ENCODE data around the gene DNAJC15.
A peak's percentile ranks its signal among the peaks of the same experiment; 100 is the strongest.

The DNAJC15 gene

DNA sequence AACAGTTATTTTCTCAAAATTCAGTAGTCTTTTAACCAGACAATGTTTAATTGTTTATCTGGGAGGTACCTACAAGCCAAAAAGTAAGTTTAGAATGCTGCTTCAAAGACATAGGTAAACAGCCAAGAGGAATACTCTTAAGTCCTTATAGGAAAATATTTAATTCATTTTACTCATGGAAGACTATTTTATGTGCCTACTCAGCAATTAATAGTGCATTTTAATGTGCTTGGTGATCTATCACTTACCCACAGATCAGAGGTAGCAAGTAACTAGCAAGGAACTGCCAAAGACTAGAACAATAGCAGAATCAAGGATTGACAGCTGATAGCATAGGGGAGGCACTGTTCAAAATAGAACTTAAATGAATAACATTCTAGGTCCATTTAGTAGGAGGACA, 60.4 kb downstream of the DNAJC15 start:
- no peak for DNase-seq (ENCODE audit: low spot score)

DNA sequence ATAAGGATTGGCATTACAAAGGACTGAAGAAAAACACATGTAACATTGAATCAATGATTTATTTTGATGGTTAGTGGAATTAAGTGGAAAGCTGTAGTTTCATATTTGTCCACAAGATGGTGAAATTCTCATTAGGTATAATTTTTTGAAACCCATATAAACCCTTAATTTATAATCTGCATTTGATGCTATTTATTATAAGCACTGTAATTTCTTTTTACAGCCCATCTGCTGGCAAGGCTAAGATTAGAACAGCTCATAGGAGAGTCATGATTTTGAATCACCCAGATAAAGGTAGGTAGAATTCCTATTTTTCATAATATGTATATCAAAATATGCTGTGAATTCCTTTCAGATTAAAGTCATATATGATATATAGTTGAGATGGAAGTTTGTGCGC, 62.2 kb downstream of the DNAJC15 start:
- peak; percentile 58 for DNase-seq (ENCODE audit: low spot score)

DNA sequence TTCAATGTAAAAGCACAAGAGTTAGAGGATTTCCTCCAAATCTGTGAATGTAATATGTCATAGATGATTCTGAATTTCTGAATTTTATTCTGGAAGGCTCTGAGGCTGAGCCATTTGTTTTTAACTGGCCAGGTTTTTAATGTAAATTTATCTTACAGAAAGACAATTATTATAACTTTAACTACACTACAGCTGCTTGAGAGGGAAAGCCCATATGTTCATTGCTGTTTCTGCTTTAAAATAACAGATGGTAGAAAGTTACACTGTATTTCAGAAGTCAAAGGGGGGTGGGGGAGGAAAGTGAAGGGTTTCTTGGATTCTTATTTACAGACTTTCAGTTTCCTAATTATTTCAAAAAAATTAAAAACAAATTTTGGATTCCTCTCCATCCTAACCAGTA, 62.8 kb downstream of the DNAJC15 start:
- no peak for DNase-seq (ENCODE audit: low spot score)

DNA sequence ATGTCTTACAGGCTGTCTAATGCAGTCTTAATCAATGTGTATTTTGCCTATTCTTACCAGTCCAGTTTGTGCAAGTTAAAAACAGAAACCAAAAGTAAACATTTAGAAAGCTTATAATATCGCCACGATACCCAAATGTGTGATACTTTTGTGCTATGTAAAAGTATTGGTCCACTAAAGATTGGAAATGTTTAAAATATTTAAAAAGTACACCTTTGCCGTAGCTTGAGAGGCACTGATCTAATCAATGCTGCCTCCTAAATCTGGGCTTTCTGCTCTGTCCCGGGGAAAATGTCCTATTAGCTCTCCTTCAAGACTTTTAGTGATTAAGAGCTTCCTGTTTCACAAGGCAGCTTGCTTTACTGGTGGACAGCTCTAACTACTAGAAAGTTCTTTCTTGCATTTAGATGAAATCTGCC, 64.7 kb downstream of the DNAJC15 start:
- no peak for DNase-seq (ENCODE audit: low spot score)

DNA sequence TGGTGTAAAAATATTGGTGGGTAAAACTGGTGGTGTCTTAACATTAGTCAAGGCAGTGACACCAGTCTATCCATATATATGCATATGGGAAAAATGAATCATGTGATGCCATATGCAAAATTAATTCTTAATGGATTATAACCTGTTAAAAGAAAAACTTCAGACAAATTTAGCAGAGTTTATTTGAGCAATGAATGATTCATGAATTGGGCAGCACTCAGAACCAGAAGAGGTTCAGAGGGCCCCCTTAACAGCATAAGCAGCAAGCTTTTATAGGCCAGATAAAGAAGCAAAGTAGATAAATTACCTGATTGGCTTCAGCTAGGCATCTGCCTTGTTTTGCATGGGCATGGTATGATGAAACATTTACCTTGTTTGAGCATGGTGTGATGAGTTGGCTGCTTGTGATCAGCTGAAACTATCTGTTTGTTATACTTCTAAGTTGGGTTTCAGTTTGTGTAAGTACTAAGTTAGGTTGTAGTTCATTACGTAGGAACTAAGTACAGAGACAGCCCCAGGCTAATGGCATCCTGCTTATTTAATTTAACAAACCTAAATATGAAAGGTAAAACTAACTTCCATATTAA, 66.6 kb downstream of the DNAJC15 start:
- no peak for DNase-seq (ENCODE audit: low spot score)

DNA sequence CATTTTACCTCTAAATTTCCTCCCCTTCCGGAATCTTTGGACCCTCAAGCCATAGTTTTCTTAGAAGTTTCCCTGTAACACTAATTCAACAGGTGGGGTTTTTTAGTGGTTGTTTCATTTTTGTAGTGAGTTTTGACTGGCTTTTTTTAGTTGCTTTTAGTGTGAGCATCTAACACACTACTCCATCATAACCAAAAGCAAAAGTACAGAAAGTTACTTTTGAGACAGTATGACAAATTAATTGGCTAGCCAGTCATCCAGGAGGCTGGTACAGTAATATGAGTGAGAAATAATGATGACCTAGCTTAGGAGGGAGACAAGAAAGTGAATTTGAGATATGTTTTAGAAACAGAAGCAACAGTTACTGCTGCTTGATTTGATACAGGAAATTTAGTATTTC, 71.5 kb downstream of the DNAJC15 start:
- DNase-seq (ENCODE audit: low spot score): no peak

DNA sequence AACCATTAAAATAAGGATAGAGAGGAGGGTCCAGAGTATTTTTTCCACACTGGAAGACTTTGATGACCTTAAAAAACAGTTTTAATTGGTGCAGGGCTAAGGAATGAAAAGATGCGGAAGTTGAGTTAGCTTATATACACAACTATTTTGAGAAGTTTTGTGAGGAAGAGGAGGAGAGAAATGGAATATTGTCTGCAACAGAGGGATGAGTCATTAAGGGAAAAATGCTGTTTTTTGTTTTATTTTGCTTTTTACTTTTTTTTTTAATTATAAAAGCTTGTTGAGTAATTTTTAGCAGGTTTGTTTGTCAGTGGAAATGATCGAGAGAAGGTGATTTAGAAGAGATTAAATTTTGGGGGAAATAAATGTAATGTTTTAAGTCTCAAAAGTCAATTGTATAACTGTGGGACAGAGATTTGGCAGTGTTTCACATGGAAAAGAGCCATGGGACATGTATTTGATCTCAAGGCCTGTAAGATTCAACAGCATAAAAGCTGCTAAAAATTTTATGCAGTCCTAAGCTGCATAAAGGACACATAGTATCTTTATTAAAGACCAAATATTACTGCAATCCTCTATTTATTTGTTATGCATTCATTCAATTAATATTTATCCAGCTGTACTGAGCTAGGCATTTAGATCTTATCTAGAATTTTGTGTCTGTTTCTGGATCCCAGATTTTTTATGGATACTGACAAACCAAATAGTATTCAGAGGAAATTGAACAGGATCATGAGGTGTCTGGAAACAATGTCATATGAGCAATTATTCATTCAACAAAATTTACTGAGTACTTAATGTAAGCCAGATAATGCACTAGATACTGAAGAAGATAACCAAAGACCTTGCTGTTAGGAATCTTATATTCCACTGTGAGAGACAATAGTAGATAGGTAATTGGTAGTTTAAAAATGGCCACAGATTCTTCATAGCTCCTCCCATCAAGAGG, 72.7 kb downstream of the DNAJC15 start:
- DNase-seq (ENCODE audit: low spot score): no peak

DNA sequence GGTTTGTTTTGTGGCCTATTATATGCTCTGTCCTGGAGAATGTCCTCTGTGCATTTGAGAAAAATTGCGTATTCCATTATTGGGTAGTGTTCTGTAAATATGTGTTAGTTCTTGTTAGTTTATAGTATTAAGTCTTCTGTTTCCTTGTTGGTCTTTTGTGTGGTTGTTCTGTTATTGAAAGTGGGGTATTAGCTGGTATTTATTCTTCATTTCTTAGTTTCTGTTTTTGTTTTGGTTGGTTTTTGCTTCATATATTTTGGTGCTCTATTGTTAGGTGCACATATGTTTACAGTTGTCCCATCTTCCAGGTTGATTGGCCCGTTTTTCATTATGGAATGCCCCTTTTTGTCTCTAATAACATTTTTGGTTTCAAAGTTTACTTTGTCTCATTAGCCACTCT, 77.3 kb downstream of the DNAJC15 start:
- no peak for DNase-seq (ENCODE audit: low spot score)

DNA sequence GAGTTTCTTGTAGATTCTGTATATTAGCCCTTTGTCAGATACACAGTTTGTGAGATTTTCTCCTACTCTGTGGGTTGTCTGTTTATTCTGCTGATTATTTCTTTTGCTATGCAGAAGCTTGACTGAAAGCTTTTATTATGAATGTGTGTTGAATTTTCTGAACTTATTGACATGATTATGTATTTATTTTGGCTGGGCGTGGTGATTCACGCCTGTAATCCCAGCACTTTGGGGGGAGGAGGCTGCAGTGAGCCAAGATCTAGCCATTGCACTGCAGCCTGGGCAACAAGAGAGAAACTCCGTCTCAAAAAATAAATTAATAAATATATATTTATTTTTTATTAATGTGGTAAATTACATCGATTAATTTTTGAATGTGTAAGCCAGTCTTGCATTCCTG, 78.9 kb downstream of the DNAJC15 start:
- DNase-seq (ENCODE audit: low spot score): no peak

DNA sequence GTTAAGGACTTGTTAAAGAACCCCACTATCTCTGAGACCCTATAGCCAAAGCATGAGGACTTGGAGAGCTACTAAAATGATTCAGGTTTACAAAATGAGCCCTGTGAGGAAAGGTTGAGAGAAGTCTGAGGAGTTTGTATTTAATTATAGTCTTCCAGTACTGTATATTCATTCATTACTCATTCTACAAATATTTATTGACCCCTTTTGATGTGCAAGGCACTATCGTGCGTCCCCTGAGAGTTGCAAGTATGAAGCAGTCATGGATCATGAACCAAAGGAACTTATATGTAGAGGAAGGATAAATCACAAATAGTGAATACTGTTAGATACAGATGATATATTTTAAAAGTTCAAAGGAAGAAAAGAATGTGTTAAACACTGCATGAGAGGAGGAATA, 84.4 kb downstream of the DNAJC15 start:
- no peak for DNase-seq (ENCODE audit: low spot score)

DNA sequence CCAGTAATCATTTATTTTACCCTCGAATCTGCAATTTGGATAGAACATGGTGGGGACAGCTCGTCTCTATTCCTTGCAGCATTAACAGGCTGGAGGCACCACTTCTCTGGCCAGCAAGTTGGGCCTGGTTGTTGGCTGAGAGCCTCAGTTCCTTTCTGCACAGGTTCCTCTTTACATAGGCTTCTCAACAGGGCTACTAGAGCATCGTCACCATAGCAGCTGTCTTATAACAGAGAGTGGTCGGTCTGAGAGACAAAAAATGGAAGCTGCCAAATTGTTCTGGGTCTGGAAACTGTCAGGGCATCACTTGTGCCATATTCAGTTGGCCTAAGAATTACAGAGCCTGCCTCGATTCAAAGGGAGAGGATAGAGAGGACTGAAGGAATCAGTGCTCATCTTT, 86.7 kb downstream of the DNAJC15 start:
- no peak for DNase-seq (ENCODE audit: low spot score)

DNA sequence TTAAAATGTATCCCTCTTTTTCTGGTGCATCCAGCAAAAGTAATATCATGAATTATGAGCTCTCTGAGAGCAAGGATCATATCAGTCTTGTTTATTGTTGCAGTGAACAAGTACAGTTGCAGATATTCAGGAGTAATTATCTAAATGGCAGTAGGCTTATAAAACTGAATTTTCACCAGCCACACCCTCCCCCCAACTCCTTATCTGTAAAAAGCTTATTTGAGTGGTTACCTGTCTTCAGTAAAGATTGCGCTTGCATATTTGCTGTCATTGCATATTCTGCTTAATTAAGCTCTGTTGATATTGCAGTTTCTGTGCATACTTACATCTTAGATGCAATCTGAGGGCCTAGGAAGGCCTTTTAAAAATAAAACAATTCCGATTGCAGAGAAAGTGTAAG, 87.3 kb downstream of the DNAJC15 start:
- DNase-seq (ENCODE audit: low spot score): no peak

DNA sequence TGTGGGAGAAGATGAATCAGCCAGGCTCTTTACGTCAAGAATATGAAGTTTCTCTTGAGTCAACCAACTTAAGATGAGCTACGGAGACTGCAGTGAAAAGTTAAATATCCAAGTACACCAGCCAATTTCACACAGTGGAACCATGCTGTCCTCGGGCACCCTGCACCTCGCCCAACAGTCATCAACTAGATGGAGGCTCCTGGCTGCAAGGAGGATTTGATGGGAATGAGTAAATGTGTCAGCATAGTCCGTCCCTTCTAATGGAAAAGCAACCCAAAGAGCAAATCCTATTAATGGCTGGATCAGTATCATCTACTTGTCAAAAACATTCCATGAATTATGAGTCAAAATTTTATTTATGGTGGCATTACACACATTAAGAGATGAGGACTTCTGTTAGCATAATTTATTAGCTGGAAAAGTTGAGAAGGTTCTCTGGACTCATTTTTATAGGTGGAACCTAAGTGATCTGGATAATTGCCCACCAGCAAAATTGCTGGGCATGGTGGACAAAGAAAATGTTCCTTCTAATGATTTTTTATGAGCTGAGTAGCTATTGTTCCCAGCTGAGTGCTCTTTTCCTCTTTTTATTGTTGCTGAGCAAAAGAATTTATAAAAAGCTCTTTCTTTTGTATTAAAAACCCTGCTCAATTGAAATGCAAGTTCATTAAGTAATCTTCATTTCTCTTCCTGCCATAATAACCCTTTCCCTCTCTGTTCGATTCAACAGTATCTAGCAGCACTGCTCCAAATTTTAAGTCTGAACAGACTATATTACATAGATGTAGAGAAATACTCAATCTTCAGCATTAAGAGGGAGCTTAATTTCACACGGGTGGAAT, 88.4 kb downstream of the DNAJC15 start:
- DNase-seq (ENCODE audit: low spot score): no peak

DNA sequence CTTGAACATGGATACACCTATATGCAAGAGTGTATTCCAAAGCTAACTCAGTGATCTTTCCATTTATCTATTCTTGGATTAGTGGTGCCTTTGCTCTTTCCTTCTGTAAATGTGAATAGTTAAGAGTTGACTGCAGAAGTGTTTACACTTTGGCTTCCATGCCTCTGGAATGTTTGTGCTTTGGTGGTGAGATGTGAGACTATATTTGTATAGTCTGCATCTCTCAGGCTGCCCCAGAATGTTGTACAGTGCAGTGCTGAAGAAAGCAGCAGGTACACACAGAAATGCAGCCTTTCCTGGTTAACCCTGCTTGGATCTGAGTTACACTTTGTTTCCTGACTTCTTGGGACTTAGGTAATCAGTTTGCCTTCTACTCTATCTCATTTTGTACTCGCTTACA, 90.2 kb downstream of the DNAJC15 start:
- DNase-seq (ENCODE audit: low spot score): no peak

DNA sequence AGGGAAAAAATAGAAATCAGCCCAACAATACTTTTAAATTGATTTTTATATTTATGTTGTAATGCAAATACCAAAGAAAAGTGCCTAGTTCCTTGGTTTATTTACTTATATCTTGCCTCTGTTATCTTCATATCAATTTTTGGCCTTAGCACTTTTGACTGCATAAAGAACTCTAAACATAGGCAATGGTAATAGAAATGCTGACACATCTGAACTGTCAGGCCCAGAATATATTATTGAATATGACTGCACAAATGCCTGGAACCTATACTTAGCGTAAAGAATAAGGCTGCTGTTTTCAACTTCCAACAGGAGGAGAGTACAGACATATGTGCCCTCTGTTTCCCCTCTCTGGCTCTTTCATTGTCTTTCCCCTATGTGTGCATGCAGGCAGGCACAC, 91.1 kb downstream of the DNAJC15 start:
- DNase-seq (ENCODE audit: low spot score): no peak

DNA sequence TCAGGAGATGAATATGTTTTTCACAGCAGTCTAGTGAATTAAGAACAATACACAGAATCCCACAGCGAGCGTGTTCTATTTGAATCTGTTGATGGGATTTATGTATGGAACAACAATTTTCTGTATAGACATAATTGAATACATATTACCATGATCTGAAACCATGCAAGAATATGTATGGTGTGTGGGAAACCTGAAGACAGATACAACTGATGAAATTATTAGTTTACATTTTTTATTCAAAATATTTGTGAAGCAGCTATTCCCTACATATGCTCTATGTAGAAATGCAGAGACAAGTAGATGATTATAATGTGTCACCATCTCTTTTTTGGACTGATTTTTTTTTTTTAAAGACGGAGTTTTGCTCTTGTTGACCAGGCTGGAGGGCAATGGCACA, 91.8 kb downstream of the DNAJC15 start:
- no peak for DNase-seq (ENCODE audit: low spot score)

DNA sequence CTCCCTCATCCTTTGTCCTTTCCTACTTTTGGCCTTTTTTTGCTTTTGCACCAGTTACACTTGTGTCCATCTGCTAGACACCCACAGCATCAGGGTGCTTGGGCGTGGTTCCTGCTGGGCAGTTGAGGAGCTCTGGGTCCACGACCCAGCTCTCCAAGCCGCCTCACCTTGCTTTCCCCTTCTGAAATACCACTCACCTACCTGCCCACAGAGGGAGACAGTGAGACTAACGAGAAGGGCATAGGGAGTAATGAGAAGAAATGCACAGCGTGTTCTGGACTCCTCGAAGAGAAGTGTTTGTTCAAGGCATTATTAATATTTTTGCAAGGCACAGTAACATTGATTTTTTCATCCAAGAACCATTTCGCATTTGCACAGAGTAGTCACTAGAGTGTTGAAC, 92.9 kb downstream of the DNAJC15 start:
- peak; percentile 22 for DNase-seq (ENCODE audit: low spot score)

DNA sequence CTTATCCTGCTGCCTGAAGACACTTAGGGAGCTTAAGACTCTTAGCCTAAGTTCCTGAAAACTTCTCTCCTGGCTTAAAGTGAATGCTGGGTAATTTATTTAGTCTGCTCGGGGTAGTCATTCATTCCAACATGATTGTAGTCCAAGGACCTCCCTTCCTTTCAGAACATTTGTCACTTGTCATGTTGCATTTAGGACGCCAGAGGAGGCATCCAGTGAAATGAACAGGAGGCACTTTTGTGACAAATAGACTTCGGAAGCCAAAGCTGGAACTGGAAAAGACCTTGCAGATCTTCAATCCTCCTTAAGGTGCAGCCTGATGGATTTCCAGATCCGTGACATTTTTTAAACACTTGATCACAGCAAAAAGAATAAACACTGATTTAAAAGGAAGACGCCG, 95.1 kb downstream of the DNAJC15 start:
- DNase-seq (ENCODE audit: low spot score): no peak

DNA sequence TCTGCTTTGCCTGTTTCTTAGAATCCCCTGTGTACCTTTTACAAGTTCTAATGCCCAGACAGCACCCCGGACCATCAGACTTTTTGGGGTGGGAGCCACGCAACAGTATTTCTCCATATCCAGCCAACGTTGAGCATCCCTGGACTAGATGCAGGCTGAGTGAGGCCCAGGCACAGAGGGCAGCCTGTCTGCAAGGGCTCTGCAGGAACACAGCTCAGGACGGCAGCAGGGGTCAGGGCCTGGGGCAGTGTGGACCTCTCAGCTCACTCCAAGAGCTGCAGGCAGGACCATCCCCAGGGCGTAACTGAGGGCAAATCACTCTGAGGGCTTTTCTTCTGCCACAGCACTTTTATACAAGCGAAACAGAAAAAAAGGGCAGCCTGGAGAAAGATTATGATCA, 95.8 kb downstream of the DNAJC15 start:
- no peak for DNase-seq (ENCODE audit: low spot score)

DNA sequence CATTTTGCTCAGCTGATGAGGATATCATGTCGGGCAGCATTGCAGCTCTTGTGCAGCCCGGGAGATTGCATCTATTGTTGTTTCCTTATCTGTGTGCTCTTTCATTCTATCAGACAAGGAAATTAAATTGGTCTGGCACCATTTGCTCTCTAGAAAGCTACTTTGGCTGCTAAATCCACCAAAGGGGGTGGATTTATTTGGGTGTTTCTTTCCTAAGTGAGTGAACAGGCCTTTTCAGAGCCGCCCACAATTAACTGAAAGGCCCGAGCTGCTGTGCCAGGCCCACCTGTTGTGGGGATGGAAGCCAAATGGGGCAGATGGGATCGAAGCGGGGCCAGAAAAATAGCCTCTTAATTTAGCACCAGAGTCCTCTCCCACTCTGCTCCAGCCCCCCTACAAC, 99.4 kb downstream of the DNAJC15 start:
- no peak for DNase-seq (ENCODE audit: low spot score)

DNA sequence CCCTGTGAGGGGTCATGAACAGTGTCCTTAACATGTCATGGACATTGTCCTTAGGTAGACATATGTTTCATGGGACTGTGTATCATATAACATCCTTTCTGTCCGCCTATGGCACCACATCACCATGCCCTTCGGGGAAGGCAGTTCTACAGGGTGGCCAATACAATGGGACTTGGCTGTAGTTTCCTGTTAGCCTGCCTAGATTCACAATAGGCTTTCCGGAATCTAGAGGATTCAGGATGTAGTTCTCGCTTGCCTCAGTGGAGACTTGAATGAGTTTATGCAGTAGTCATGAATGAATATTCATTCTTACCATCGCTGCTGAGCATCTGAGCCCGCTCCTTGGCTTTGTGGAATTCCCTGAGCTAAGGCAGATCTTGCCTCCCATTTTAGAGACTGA, 100.5 kb downstream of the DNAJC15 start:
- DNase-seq (ENCODE audit: low spot score): no peak

DNA sequence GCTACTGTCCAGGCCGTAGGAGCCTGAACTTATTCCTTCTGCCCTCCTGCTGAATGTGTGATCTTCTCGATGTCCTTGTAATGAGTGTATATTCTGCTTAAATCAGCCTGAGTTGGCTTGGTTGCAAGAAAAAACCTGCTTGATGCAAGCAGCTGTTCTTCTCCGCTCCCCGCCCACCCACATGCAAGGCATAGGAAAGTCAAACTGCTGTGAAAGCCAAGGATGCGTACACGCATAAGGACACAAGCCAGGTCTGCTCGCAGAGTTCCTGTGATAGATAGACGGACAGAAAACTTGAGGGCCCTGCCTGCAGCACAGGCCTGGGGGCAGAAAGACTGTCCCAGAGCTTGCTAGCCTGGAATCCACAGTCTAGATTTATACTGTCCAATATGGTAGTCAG, 101.1 kb downstream of the DNAJC15 start:
- no peak for DNase-seq (ENCODE audit: low spot score)

DNA sequence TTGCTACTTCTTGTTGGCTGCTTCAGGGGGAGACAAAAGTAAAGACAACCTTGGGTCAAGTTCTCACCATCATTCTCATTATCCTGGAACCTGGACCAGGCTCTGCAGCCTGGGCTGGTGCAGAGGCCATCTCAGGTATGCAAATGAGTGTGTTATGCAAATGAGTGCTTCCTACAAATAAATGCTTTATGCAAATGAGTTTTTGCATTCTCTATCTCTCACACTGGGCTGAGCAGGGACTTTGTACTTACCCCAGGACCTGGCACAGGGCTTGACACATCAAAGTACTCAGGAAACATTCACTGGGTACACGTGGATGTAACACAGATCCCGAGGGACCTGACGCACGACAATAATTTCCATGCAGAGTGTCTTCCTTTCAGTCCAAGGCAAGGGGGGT, 103.0 kb downstream of the DNAJC15 start:
- DNase-seq (ENCODE audit: low spot score): no peak
